Keratinocyte (primary cell): ENCODE measurements around the gene SIAE. TPM values are rescaled to one million over a fixed set of nuclear protein-coding genes. Genes with fewer than 3 reads are reported as not detected.

Experiments used
- DNase-seq: peaks from one replicate; pipeline ENCODE4 v3.0.0-alpha.2; 2011; ENCODE audit warnings: low read depth, missing footprints, low spot score
- FAIRE-seq: peaks from 2 replicates; lab custom pipeline; 2011; peaks lifted over from hg19 to GRCh38; lab: Jason Lieb, UNC
- H2AFZ ChIP-seq: 2 replicates; pipeline ENCODE4 v1.6.0; 2012; ENCODE audit warnings: low read length, control low read depth, inconsistent platforms; ENCODE audit not compliant: control insufficient read depth
- H3K27ac ChIP-seq: 2 replicates; pipeline ENCODE4 v1.5.1; 2011; ENCODE audit warnings: low read length; ENCODE audit not compliant: control insufficient read depth, insufficient read depth
- H3K27me3 ChIP-seq: 3 replicates; pipeline ENCODE4 v1.6.0; 2011; ENCODE audit warnings: low read length; ENCODE audit not compliant: control insufficient read depth, insufficient read depth; ENCODE audit errors: extremely low read depth
- H3K36me3 ChIP-seq, 2 experiments: 2 replicates in 1 of 2; 3 replicates in 1 of 2; pipeline ENCODE4 v1.5.1; 2011; ENCODE audit warnings: low read length in 2 of 2, mild to moderate bottlenecking in 1 of 2; ENCODE audit not compliant: control insufficient read depth in 2 of 2, insufficient read depth in 2 of 2; ENCODE audit errors: extremely low read depth in 1 of 2
- H3K4me1 ChIP-seq: 3 replicates; pipeline ENCODE4 v1.5.1; 2011; ENCODE audit warnings: low read length; ENCODE audit not compliant: control insufficient read depth, insufficient read depth; ENCODE audit errors: extremely low read depth
- H3K4me2 ChIP-seq: 3 replicates; pipeline ENCODE4 v1.6.0; 2011; ENCODE audit warnings: low read depth, low read length; ENCODE audit not compliant: control insufficient read depth, insufficient read depth; ENCODE audit errors: extremely low read depth
- H3K4me3 ChIP-seq, 3 experiments: fragments of 200-600 bp in 1 of 3; sonication (generic) in 1 of 3; 2 replicates in 2 of 3; 3 replicates in 1 of 3; pipeline ENCODE4 v1.5.1; 2011 to 2016; ENCODE audit warnings: low read length in 3 of 3, mild to moderate bottlenecking in 3 of 3, control low read depth in 2 of 3, inconsistent platforms in 1 of 3, low read depth in 1 of 3, mixed read lengths in 1 of 3, mixed run types in 1 of 3, moderate library complexity in 1 of 3; ENCODE audit not compliant: control insufficient read depth in 2 of 3, insufficient read depth in 2 of 3; ENCODE audit errors: extremely low read depth in 1 of 3
- H3K79me2 ChIP-seq: 2 replicates; pipeline ENCODE4 v1.6.0; 2012; ENCODE audit warnings: low read length; ENCODE audit not compliant: control insufficient read depth, insufficient read depth
- H3K9ac ChIP-seq: 3 replicates; pipeline ENCODE4 v1.6.0; 2011; ENCODE audit warnings: low read length; ENCODE audit not compliant: control insufficient read depth, insufficient read depth; ENCODE audit errors: extremely low read depth
- H3K9me1 ChIP-seq: 3 replicates; pipeline ENCODE4 v1.6.0; 2011; ENCODE audit warnings: low read length; ENCODE audit not compliant: control insufficient read depth, insufficient read depth; ENCODE audit errors: extremely low read depth
- H3K9me3 ChIP-seq: 2 replicates; pipeline ENCODE4 v1.5.1; 2012; ENCODE audit warnings: low read depth, low read length; ENCODE audit not compliant: control insufficient read depth
- H4K20me1 ChIP-seq: 3 replicates; pipeline ENCODE4 v1.6.0; 2011; ENCODE audit warnings: low read length; ENCODE audit not compliant: control insufficient read depth, insufficient read depth; ENCODE audit errors: extremely low read depth
- EZH2 ChIP-seq: IDR thresholded peaks from one replicate; pipeline ENCODE4 v1.6.1; 2012; ENCODE audit warnings: inconsistent platforms, mild to moderate bottlenecking, low read length, moderate library complexity
- dilution Hi-C: fragments of 300-500 bp; cut with MboI; formaldehyde crosslinking; loops from one replicate; pipeline ENCODE4 v1.7.0; 2020; ENCODE audit warnings: low sequenced_read_pairs; ENCODE audit not compliant: extremely low pct_ligation_motif_present
- polyA plus RNA-seq, 5 experiments: library from polyadenylated mRNA; depleted of rRNA in 3 of 5; stranded (reverse) in 3 of 5; stranded (forward) in 1 of 5; unstranded in 1 of 5; fragments of >200 nt; gene quantifications; 1 replicate in 1 of 5; 2 replicates in 3 of 5; 3 replicates in 1 of 5; pipeline versions ENCODE4 v1.2.1 to v1.2.3, GENCODE V29; 2011 to 2012; ENCODE audit warnings: missing spikeins in 2 of 5, low read depth in 1 of 5, low replicate concordance in 1 of 5
- TF ChIP-seq, protein P1 (sequence below), 3 experiments: IDR thresholded peaks in 1 of 3; conservative IDR thresholded peaks in 1 of 3; optimal IDR thresholded peaks in 1 of 3; 2 replicates in 2 of 3; 3 replicates in 1 of 3; pipeline versions ENCODE3 to v1.5.1; 2011; ENCODE audit warnings: low read length in 3 of 3, mild to moderate bottlenecking in 3 of 3, moderate library complexity in 2 of 3, control low read depth in 1 of 3, inconsistent platforms in 1 of 3; ENCODE audit not compliant: insufficient read depth in 2 of 3; ENCODE audit errors: extremely low read depth in 1 of 3

SIAE gene
- polyA plus RNA-seq, 1 donor (not counting 4 experiments of a cell fraction or from before 2014, with no cell fraction given) = 26.6 TPM

DNA sequence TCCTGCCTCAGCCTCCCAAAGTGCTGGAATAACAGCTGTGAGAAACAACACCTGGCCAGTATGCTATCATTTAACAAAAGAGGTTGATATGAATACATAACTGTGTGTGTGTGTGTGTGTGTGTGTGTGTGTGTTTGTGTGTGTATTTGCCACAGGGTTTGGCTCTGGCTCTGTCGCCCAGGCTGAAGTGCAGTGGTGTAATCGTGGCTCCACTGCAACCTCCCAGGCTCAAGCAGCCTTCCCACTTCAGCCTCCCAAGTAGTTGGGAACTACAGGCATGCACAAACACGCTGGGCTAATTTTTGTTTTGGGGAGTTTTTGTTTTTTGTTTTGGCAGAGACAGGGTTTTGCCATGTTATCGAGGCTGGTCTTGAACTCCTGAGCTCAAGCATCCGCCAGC, 4.9 kb upstream of the SIAE start:
- Histone ChIP-seq H3K27me3 (no peaks in the 10 kb centered on the region), H4K20me1 (no peaks in the 10 kb centered on the region), H3K4me1 (no peaks in the 10 kb centered on the region), H3K9me3 (no peaks in the 10 kb centered on the region), H3K36me3 (no peaks in the 10 kb centered on the region), H3K79me2 (no peaks in the 10 kb centered on the region), H3K9ac (no peak overlapping the region), H3K9me1 (no peaks in the 10 kb centered on the region), H2AFZ (no peak overlapping the region), H3K27ac (no peak overlapping the region), H3K4me3 (no peak overlapping the region), H3K4me2 (no peak overlapping the region)
- dilution Hi-C loops = no loop called here
- TF ChIP-seq EZH2 = no peak
- TF ChIP-seq, protein P1, sequence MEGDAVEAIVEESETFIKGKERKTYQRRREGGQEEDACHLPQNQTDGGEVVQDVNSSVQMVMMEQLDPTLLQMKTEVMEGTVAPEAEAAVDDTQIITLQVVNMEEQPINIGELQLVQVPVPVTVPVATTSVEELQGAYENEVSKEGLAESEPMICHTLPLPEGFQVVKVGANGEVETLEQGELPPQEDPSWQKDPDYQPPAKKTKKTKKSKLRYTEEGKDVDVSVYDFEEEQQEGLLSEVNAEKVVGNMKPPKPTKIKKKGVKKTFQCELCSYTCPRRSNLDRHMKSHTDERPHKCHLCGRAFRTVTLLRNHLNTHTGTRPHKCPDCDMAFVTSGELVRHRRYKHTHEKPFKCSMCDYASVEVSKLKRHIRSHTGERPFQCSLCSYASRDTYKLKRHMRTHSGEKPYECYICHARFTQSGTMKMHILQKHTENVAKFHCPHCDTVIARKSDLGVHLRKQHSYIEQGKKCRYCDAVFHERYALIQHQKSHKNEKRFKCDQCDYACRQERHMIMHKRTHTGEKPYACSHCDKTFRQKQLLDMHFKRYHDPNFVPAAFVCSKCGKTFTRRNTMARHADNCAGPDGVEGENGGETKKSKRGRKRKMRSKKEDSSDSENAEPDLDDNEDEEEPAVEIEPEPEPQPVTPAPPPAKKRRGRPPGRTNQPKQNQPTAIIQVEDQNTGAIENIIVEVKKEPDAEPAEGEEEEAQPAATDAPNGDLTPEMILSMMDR (optimal IDR thresholded peaks at IDR 0.05 in 1 of 3, IDR thresholded peaks at IDR 0.05 in 1 of 3, conservative IDR thresholded peaks at IDR 0.05 in 1 of 3; ENCODE audit: extremely low read depth in 1 of 3, insufficient read depth in 2 of 3, low read length in 3 of 3) = no peak
- FAIRE-seq (no peak), DNase-seq (no peak)

DNA sequence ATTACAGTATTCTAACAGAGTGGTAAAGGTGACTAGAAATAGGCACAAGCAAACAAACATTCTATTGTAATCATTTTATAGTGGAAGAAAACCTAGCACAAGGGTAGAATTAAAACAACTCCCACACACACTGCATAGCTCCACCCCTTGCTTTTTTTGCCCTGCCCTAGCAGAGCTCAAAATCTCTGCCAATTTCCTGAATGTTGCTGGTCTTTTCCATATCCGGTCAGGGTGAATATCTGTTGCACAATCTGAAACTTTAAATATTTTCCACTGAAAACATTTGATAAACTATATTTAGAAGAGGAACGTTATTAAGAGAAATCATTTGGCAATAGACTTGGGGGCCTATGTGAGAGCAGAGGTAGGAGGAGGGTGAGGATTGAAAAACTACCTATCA, 2.8 kb upstream of the SIAE start:
- no peaks in the 10 kb centered on the region for H4K20me1 ChIP-seq
- H3K79me2 ChIP-seq = no peaks in the 10 kb centered on the region
- no peak overlapping the region for H3K9ac ChIP-seq
- H3K9me1 ChIP-seq = no peaks in the 10 kb centered on the region
- no peak for FAIRE-seq
- H2AFZ ChIP-seq = no peak overlapping the region
- dilution Hi-C loops = no loop called here
- H3K4me1 ChIP-seq = peaks cover 6% of the 10 kb centered on the region
- TF ChIP-seq, protein P1 (optimal IDR thresholded peaks at IDR 0.05 in 1 of 3, IDR thresholded peaks at IDR 0.05 in 1 of 3, conservative IDR thresholded peaks at IDR 0.05 in 1 of 3; ENCODE audit: extremely low read depth in 1 of 3, insufficient read depth in 2 of 3, low read length in 3 of 3) = no peak
- TF ChIP-seq EZH2 = no peak
- no peaks in the 10 kb centered on the region for H3K27me3 ChIP-seq
- no peak overlapping the region for H3K27ac ChIP-seq
- H3K36me3 ChIP-seq = no peaks in the 10 kb centered on the region
- no peak overlapping the region for H3K4me2 ChIP-seq
- no peaks in the 10 kb centered on the region for H3K9me3 ChIP-seq
- no peak for DNase-seq
- no peak overlapping the region for H3K4me3 ChIP-seq
